C4-2B (cell line): Measurements from ENCODE around the gene CLMP.

Experiments used
- ZFX ChIP-seq: fragments of 450-650 bp; IDR thresholded peaks from 2 replicates; pipeline ENCODE4 v1.6.1; 2017
- TF ChIP-seq, protein P1 (sequence below): fragments of 450-650 bp; conservative IDR thresholded peaks from 2 replicates; pipeline ENCODE4 v1.5.1; 2017; ENCODE audit warnings: mild to moderate bottlenecking

DNA sequence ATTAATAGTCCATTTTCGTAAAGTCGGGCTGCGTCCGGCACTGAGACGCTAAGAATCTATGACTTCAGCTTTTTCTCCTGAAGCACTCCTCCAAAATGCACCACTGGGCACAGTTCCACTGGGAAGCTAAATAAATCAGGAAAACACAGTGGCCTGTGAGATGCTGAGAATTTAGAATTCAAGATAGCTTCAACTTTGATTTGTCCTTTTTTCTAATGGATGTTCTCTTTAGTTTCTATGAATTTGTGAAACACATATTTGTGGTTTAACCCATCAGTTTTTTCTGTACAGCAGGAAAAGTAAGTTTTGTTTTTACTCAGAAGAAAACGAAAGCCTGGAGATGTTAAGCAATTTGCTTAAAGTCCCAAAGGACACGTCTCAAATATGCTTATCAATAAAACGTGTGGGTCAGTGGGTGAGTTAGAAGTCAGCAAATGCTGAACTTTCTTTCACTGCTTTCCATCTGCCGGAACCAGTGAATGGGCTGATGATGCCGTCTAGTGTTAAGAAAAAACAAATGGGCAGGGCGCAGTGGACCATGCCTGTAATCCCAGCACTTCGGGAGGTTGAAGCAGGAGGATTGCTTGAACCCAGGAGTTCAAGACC, 40.7 kb upstream of the CLMP start:
- TF ChIP-seq, protein P1, sequence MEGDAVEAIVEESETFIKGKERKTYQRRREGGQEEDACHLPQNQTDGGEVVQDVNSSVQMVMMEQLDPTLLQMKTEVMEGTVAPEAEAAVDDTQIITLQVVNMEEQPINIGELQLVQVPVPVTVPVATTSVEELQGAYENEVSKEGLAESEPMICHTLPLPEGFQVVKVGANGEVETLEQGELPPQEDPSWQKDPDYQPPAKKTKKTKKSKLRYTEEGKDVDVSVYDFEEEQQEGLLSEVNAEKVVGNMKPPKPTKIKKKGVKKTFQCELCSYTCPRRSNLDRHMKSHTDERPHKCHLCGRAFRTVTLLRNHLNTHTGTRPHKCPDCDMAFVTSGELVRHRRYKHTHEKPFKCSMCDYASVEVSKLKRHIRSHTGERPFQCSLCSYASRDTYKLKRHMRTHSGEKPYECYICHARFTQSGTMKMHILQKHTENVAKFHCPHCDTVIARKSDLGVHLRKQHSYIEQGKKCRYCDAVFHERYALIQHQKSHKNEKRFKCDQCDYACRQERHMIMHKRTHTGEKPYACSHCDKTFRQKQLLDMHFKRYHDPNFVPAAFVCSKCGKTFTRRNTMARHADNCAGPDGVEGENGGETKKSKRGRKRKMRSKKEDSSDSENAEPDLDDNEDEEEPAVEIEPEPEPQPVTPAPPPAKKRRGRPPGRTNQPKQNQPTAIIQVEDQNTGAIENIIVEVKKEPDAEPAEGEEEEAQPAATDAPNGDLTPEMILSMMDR: no peak
- TF ChIP-seq ZFX: no peak
